ENCODE measurements around the gene FETUB. TPM values are rescaled to one million over a fixed set of nuclear protein-coding genes. Genes with fewer than 3 reads are reported as not detected.

Gene FETUB
- total RNA-seq, 1 donor from 2014 or later, result not detected

Other genes starting within 250 kb of the FETUB start
- gene CRYGS, start 96.0 kb upstream of the FETUB start, total RNA-seq, result 3.3 and 4.5 TPM in 2 replicates
- gene TBCCD1, start 73.1 kb upstream of the FETUB start, total RNA-seq, result 12.4 and 16.1 TPM in 2 replicates
- gene DNAJB11, start 69.7 kb upstream of the FETUB start, total RNA-seq, result 63.6 and 101 TPM in 2 replicates
- gene AHSG, start 27.3 kb upstream of the FETUB start, total RNA-seq, result not detected in 2 replicates
- gene HRG, start 25.6 kb downstream of the FETUB start, total RNA-seq, result not detected in 2 replicates
- not detected in 2 replicates for gene KNG1, start 77.0 kb downstream of the FETUB start, total RNA-seq
- 233 and 236 TPM in 2 replicates for gene EIF4A2, start 143.2 kb downstream of the FETUB start, total RNA-seq
- gene RFC4, start 166.1 kb downstream of the FETUB start, total RNA-seq, result 15.4 and 27.3 TPM in 2 replicates
- not detected in 2 replicates for gene ADIPOQ, start 202.3 kb downstream of the FETUB start, total RNA-seq